Stimulated activated naive CD8-positive, alpha-beta T cell treated with anti-CD3 and anti-CD28 coated beads, Interleukin-15, Interleukin-2, amounts not matched to agents 100 ng/mL and 50 ng/mL, for 24 hours (primary cell): ENCODE measurements around the gene OSBP2.

Experiments
- H3K27ac Mint-ChIP-seq: one replicate; pipeline ENCODE4 v1.8.0; 2021; ENCODE audit warnings: mild to moderate bottlenecking, mixed read lengths
- H3K27me3 Mint-ChIP-seq: one replicate; pipeline ENCODE4 v1.8.0; 2021; ENCODE audit warnings: mixed read lengths
- H3K36me3 Mint-ChIP-seq: one replicate; pipeline ENCODE4 v1.8.0; 2021; ENCODE audit warnings: low read depth, mixed read lengths
- H3K4me1 Mint-ChIP-seq: one replicate; pipeline ENCODE4 v1.8.0; 2021; ENCODE audit warnings: low read depth, mixed read lengths
- H3K4me3 Mint-ChIP-seq: one replicate; pipeline ENCODE4 v1.8.0; 2021; ENCODE audit warnings: mild to moderate bottlenecking, mixed read lengths
- H3K9me3 Mint-ChIP-seq: one replicate; pipeline ENCODE4 v1.8.0; 2021; ENCODE audit warnings: mixed read lengths

Gene OSBP2

GRCh38 chr22:30872285-30873041, 177.8 kb downstream of the OSBP2 start:
- Mint-ChIP-seq H3K27me3 (no peaks in the 10 kb centered on the region), H3K9me3 (no peaks in the 10 kb centered on the region), H3K27ac (no peak overlapping the region), H3K36me3 (no peaks in the 10 kb centered on the region), H3K4me3 (no peak overlapping the region), H3K4me1 (no peaks in the 10 kb centered on the region)

GRCh38 chr22:30873086-30873650, 178.5 kb downstream of the OSBP2 start:
- Mint-ChIP-seq H3K4me1 (no peaks in the 10 kb centered on the region), H3K4me3 (no peak overlapping the region), H3K9me3 (no peaks in the 10 kb centered on the region)

GRCh38 chr22:30873661-30874060, 179.0 kb downstream of the OSBP2 start:
- Mint-ChIP-seq H3K4me1 (no peaks in the 10 kb centered on the region), H3K9me3 (no peaks in the 10 kb centered on the region), H3K4me3 (no peak overlapping the region), H3K36me3 (no peaks in the 10 kb centered on the region), H3K27ac (no peak overlapping the region), H3K27me3 (no peaks in the 10 kb centered on the region)

More at GRCh38 chr22:30873086-30873650, 178.5 kb downstream of the OSBP2 start:
- Mint-ChIP-seq H3K36me3 (no peaks in the 10 kb centered on the region), H3K27ac (no peak overlapping the region), H3K27me3 (no peaks in the 10 kb centered on the region)

GRCh38 chr22:30874431-30875370, 180.0 kb downstream of the OSBP2 start:
- Mint-ChIP-seq H3K9me3 (no peaks in the 10 kb centered on the region), H3K27me3 (no peaks in the 10 kb centered on the region), H3K36me3 (no peaks in the 10 kb centered on the region), H3K4me1 (no peaks in the 10 kb centered on the region), H3K27ac (no peak overlapping the region), H3K4me3 (no peak overlapping the region)

- Mint-ChIP-seq H3K4me1 (no peaks in the 10 kb centered on the region), H3K27ac (no peak overlapping the region), H3K27me3 (no peaks in the 10 kb centered on the region), H3K4me3 (no peak overlapping the region), H3K9me3 (no peaks in the 10 kb centered on the region), H3K36me3 (no peaks in the 10 kb centered on the region)
These were observed 181.0 kb downstream of the OSBP2 start for GRCh38 chr22:30875481-30876215.

- H3K36me3 Mint-ChIP-seq: no peaks in the 10 kb centered on the region
- no peaks in the 10 kb centered on the region for H3K4me1 Mint-ChIP-seq
- no peaks in the 10 kb centered on the region for H3K9me3 Mint-ChIP-seq
- H3K27me3 Mint-ChIP-seq: no peaks in the 10 kb centered on the region
- no peak overlapping the region for H3K4me3 Mint-ChIP-seq
- no peak overlapping the region for H3K27ac Mint-ChIP-seq
These were observed 181.6 kb downstream of the OSBP2 start for GRCh38 chr22:30876221-30876751.

GRCh38 chr22:30876915-30877553, 182.4 kb downstream of the OSBP2 start:
- no peaks in the 10 kb centered on the region for H3K4me1 Mint-ChIP-seq
- H3K27me3 Mint-ChIP-seq: no peaks in the 10 kb centered on the region
- no peak overlapping the region for H3K27ac Mint-ChIP-seq
- no peak overlapping the region for H3K4me3 Mint-ChIP-seq
- H3K36me3 Mint-ChIP-seq: no peaks in the 10 kb centered on the region
- H3K9me3 Mint-ChIP-seq: no peaks in the 10 kb centered on the region

- Mint-ChIP-seq H3K27me3 (no peaks in the 10 kb centered on the region), H3K4me1 (no peaks in the 10 kb centered on the region), H3K9me3 (no peaks in the 10 kb centered on the region), H3K27ac (no peak overlapping the region), H3K4me3 (no peak overlapping the region), H3K36me3 (no peaks in the 10 kb centered on the region)
These were observed 183.2 kb downstream of the OSBP2 start for GRCh38 chr22:30877662-30878515.

GRCh38 chr22:30878516-30879414, 184.1 kb downstream of the OSBP2 start:
- Mint-ChIP-seq H3K9me3 (no peaks in the 10 kb centered on the region), H3K36me3 (no peaks in the 10 kb centered on the region), H3K27me3 (no peaks in the 10 kb centered on the region), H3K27ac (no peak overlapping the region), H3K4me3 (no peak overlapping the region), H3K4me1 (no peaks in the 10 kb centered on the region)

- H3K4me1 Mint-ChIP-seq: no peaks in the 10 kb centered on the region
- no peaks in the 10 kb centered on the region for H3K36me3 Mint-ChIP-seq
- H3K27ac Mint-ChIP-seq: no peak overlapping the region
- H3K9me3 Mint-ChIP-seq: no peaks in the 10 kb centered on the region
- H3K27me3 Mint-ChIP-seq: no peaks in the 10 kb centered on the region
- H3K4me3 Mint-ChIP-seq: no peak overlapping the region
These were observed 184.7 kb downstream of the OSBP2 start for GRCh38 chr22:30879415-30879797.

GRCh38 chr22:30880181-30880601, 185.5 kb downstream of the OSBP2 start:
- Mint-ChIP-seq H3K36me3 (no peaks in the 10 kb centered on the region), H3K9me3 (no peaks in the 10 kb centered on the region), H3K27me3 (no peaks in the 10 kb centered on the region), H3K4me3 (no peak overlapping the region), H3K4me1 (no peaks in the 10 kb centered on the region), H3K27ac (no peak overlapping the region)

- H3K27ac Mint-ChIP-seq: no peak overlapping the region
- H3K27me3 Mint-ChIP-seq: no peaks in the 10 kb centered on the region
- H3K36me3 Mint-ChIP-seq: no peaks in the 10 kb centered on the region
- no peaks in the 10 kb centered on the region for H3K9me3 Mint-ChIP-seq
- no peaks in the 10 kb centered on the region for H3K4me1 Mint-ChIP-seq
- no peak overlapping the region for H3K4me3 Mint-ChIP-seq
These were observed 186.2 kb downstream of the OSBP2 start for GRCh38 chr22:30880847-30881246.
